ENCODE measurements around the gene ZNF117.

- peak; percentile 87 for TF ChIP-seq CTCF (conservative IDR thresholded peaks at IDR 0.05)
- TF ChIP-seq ZFX (IDR thresholded peaks at IDR 0.05): no peak
These were observed 39.5 kb downstream of the ZNF117 start for GRCh38 chr7:64951250-64951848.
